ENCODE data around the gene NAB1.

DNA sequence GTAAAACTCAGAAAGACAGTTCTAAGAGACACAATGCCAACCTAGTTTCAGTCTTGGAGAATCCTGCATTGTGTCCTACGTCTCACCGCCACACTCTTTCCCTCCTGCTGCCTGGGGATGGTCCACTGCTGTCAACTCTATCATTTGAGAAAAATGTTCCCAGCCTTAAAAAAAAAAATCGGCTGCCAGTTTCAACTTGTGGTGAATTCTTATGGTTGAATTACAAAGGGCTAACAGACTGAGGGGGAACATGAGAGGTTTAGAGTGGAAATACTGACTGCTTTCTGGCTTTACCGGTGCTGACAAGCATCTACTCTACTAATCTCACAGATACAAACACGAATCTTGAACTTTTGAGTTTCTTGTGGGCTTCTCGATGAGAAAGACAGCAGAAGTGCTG lies 74.0 kb downstream of the NAB1 start:
- TF ChIP-seq, protein P1, sequence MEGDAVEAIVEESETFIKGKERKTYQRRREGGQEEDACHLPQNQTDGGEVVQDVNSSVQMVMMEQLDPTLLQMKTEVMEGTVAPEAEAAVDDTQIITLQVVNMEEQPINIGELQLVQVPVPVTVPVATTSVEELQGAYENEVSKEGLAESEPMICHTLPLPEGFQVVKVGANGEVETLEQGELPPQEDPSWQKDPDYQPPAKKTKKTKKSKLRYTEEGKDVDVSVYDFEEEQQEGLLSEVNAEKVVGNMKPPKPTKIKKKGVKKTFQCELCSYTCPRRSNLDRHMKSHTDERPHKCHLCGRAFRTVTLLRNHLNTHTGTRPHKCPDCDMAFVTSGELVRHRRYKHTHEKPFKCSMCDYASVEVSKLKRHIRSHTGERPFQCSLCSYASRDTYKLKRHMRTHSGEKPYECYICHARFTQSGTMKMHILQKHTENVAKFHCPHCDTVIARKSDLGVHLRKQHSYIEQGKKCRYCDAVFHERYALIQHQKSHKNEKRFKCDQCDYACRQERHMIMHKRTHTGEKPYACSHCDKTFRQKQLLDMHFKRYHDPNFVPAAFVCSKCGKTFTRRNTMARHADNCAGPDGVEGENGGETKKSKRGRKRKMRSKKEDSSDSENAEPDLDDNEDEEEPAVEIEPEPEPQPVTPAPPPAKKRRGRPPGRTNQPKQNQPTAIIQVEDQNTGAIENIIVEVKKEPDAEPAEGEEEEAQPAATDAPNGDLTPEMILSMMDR (IDR thresholded peaks at IDR 0.05): no peak
- no peak for TF ChIP-seq GABPA (IDR thresholded peaks at IDR 0.05; ENCODE audit: low read depth)
- TF ChIP-seq, protein P2, sequence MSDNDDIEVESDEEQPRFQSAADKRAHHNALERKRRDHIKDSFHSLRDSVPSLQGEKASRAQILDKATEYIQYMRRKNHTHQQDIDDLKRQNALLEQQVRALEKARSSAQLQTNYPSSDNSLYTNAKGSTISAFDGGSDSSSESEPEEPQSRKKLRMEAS (IDR thresholded peaks at IDR 0.05; ENCODE audit: low read depth): no peak
- no peak for TF ChIP-seq MXI1 (IDR thresholded peaks at IDR 0.05; ENCODE audit: low read depth, low read length)
- TF ChIP-seq GATA2 (CRISPR knock-in tag; IDR thresholded peaks at IDR 0.05): no peak
- no peak for TF ChIP-seq POLR2AphosphoS5 (IDR thresholded peaks at IDR 0.05; ENCODE audit: low read depth, low read length)
- TF ChIP-seq, protein P3, sequence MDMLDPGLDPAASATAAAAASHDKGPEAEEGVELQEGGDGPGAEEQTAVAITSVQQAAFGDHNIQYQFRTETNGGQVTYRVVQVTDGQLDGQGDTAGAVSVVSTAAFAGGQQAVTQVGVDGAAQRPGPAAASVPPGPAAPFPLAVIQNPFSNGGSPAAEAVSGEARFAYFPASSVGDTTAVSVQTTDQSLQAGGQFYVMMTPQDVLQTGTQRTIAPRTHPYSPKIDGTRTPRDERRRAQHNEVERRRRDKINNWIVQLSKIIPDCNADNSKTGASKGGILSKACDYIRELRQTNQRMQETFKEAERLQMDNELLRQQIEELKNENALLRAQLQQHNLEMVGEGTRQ (IDR thresholded peaks at IDR 0.05; ENCODE audit: borderline replicate concordance, low read depth, low read length): no peak
- TF ChIP-seq YY1 (IDR thresholded peaks at IDR 0.05; ENCODE audit: low read depth): no peak
- no peak for TF ChIP-seq RCOR1 (IDR thresholded peaks at IDR 0.05; ENCODE audit: low read length)
- TF ChIP-seq, protein P4, sequence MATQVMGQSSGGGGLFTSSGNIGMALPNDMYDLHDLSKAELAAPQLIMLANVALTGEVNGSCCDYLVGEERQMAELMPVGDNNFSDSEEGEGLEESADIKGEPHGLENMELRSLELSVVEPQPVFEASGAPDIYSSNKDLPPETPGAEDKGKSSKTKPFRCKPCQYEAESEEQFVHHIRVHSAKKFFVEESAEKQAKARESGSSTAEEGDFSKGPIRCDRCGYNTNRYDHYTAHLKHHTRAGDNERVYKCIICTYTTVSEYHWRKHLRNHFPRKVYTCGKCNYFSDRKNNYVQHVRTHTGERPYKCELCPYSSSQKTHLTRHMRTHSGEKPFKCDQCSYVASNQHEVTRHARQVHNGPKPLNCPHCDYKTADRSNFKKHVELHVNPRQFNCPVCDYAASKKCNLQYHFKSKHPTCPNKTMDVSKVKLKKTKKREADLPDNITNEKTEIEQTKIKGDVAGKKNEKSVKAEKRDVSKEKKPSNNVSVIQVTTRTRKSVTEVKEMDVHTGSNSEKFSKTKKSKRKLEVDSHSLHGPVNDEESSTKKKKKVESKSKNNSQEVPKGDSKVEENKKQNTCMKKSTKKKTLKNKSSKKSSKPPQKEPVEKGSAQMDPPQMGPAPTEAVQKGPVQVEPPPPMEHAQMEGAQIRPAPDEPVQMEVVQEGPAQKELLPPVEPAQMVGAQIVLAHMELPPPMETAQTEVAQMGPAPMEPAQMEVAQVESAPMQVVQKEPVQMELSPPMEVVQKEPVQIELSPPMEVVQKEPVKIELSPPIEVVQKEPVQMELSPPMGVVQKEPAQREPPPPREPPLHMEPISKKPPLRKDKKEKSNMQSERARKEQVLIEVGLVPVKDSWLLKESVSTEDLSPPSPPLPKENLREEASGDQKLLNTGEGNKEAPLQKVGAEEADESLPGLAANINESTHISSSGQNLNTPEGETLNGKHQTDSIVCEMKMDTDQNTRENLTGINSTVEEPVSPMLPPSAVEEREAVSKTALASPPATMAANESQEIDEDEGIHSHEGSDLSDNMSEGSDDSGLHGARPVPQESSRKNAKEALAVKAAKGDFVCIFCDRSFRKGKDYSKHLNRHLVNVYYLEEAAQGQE (IDR thresholded peaks at IDR 0.05; ENCODE audit: low read depth, low read length): no peak

Measured in SK-N-SH (cell line).